ENCODE data around the gene POLR3K.

POLR3K gene

GRCh38 chr16:63466-63865 lies 10.1 kb upstream of the POLR3K start:
- DNase-seq: no peak
- TF ChIP-seq, protein P1, sequence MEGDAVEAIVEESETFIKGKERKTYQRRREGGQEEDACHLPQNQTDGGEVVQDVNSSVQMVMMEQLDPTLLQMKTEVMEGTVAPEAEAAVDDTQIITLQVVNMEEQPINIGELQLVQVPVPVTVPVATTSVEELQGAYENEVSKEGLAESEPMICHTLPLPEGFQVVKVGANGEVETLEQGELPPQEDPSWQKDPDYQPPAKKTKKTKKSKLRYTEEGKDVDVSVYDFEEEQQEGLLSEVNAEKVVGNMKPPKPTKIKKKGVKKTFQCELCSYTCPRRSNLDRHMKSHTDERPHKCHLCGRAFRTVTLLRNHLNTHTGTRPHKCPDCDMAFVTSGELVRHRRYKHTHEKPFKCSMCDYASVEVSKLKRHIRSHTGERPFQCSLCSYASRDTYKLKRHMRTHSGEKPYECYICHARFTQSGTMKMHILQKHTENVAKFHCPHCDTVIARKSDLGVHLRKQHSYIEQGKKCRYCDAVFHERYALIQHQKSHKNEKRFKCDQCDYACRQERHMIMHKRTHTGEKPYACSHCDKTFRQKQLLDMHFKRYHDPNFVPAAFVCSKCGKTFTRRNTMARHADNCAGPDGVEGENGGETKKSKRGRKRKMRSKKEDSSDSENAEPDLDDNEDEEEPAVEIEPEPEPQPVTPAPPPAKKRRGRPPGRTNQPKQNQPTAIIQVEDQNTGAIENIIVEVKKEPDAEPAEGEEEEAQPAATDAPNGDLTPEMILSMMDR (IDR thresholded peaks at IDR 0.05; ENCODE audit: low read depth, low read length): no peak
- Histone ChIP-seq H3K27me3 (ENCODE audit: insufficient read depth, low read depth, severe bottlenecking) (no peaks in the 10 kb centered on the region), H3K4me3 (ENCODE audit: low read depth, low read length) (no peak overlapping the region), H3K36me3 (peaks cover 21% of the 10 kb centered on the region), H3K27ac (no peak overlapping the region), H3K9me3 (ENCODE audit: severe bottlenecking) (no peaks in the 10 kb centered on the region)

DNA sequence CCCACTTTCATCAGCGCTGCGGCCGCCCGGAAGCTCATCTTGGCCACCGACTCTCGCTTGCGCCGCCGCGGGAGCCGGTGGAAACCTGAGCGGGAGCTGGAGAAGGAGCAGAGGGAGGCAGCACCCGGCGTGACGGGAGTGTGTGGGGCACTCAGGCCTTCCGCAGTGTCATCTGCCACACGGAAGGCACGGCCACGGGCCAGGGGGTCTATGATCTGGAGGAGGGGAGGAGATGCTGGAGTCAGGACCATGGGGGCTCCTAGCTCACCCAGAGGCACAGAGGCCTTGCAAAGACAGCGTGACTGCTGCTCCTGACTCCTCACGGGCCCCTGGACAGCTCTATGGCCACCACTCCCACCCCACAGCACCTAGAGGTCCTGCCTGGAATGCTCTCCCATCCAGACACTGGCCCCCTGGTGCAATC lies 9.6 kb upstream of the POLR3K start:
- DNase-seq: no peak
- Histone ChIP-seq H3K36me3 (peaks cover 24% of the 10 kb centered on the region), H3K27ac (no peak overlapping the region), H3K27me3 (ENCODE audit: insufficient read depth, low read depth, severe bottlenecking) (no peaks in the 10 kb centered on the region), H3K4me3 (ENCODE audit: low read depth, low read length) (no peak overlapping the region), H3K9me3 (ENCODE audit: severe bottlenecking) (no peaks in the 10 kb centered on the region)
- TF ChIP-seq, protein P1 (IDR thresholded peaks at IDR 0.05; ENCODE audit: low read depth, low read length): no peak

DNA sequence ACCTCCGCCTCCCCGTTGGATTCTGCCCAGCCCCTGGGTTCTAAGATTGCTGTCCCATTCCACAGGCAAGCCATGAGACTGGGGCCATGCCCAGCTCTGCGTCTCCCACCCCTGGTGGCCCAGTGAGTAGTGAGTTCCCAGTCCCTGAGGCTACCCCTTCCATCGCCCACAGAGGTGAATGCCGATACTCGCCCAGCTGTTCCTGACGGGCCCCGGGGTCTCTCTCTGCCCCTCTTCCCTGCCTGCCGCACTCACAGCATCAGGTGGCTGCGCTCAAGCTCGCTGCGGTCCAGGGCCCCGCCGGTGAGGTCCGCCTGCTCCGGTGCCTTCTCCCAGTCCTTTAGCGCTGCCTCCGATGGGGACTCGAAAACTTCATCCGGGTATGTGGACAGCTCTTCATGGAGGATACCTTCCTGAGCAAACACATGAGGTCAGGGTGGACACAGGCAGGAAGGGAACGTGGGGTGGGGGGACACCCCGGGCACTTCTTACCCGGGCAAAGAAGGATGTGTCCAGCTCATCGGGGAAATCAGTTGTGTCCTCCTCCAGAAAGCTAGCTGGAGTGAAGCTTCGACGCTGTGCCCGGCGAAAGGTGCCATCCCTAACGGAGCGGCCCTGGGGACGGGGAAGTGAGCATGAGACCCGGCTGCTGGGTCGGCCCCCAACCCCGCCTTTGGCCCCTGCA lies 9.0 kb upstream of the POLR3K start:
- Histone ChIP-seq H3K27ac (no peak overlapping the region), H3K36me3 (peaks cover 27% of the 10 kb centered on the region), H3K4me3 (ENCODE audit: low read depth, low read length) (no peak overlapping the region), H3K9me3 (ENCODE audit: severe bottlenecking) (no peaks in the 10 kb centered on the region), H3K27me3 (ENCODE audit: insufficient read depth, low read depth, severe bottlenecking) (no peaks in the 10 kb centered on the region)
- TF ChIP-seq, protein P1 (IDR thresholded peaks at IDR 0.05; ENCODE audit: low read depth, low read length): no peak
- DNase-seq: no peak

DNA sequence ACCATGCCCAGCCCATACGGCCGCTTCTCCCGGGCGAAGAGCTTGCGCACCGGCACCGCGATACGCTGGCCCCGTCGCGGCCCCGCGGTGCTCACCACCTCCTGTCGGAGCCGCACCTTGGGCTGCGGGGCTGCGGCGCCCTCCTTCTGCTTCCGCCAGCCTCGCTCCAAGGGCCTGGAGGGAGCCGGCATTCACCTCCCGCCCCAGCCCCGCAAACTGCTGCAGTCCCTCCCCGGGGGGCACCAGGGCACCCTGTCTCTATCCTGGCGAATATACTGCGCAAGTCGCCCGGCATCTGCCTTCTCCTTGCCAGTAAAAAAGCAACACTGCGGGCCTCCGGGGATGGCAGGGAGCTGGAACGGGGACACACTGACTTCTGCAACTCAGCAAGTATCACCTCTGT lies 8.5 kb upstream of the POLR3K start:
- no peak for DNase-seq
- Histone ChIP-seq H3K27ac (no peak overlapping the region), H3K4me3 (ENCODE audit: low read depth, low read length) (no peak overlapping the region), H3K9me3 (ENCODE audit: severe bottlenecking) (no peaks in the 10 kb centered on the region), H3K36me3 (peaks cover 33% of the 10 kb centered on the region), H3K27me3 (ENCODE audit: insufficient read depth, low read depth, severe bottlenecking) (no peaks in the 10 kb centered on the region)
- TF ChIP-seq, protein P1 (IDR thresholded peaks at IDR 0.05; ENCODE audit: low read depth, low read length): no peak

DNA sequence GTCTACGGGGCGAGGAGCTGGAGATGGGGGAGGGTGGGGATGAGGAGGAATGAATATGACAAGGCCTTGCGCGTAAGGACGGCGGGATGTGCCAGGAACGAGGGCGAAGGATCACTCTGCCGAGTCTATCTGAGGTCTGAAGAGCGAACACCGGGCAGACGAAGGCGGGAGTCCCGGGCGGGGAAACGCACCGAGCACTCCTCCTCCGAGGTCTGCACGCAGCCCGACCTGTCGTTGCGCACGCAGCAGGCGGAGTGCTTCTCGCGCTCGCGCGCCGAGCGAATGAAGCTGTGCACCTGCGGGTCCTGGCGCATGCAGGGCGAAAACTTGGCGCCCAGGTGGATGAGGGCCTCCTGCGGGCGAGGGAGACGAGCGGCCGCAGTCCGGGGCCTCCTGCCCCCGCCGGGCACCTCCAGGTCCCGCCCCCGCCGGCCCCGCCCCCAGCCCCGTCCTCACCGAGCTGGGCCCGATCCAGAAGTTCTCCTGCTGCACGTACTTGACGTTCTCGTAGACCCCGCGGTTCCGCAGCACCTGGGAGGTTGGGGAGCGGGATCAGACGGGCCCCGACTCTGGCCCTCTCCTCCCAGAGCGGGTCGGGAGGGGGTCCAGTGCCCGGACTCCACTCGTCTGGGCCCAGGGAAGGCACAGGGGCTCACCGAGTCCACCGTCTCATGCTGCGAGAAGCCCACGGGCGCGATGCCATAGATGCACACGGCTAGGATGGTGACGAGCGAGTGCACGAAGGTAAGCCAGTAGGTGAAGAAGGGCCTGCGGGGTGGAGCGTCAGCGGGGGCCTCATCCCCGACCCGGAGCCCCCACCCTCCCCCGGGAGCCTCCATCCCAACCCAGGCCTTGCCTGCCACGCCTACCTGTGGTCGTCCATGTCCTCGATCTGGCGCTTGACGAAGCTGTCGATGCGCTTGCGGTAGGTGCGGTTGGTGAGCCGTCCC lies 7.8 kb upstream of the POLR3K start:
- Histone ChIP-seq H3K36me3 (peaks cover 40% of the 10 kb centered on the region), H3K27ac (no peak overlapping the region), H3K4me3 (ENCODE audit: low read depth, low read length) (no peak overlapping the region), H3K27me3 (ENCODE audit: insufficient read depth, low read depth, severe bottlenecking) (no peaks in the 10 kb centered on the region), H3K9me3 (ENCODE audit: severe bottlenecking) (no peaks in the 10 kb centered on the region)
- DNase-seq: no peak
- TF ChIP-seq, protein P1 (IDR thresholded peaks at IDR 0.05; ENCODE audit: low read depth, low read length): no peak

Data from WERI-Rb-1 (cell line).